Neural cell (in vitro differentiated cells): ENCODE results near the gene SF3B1. TPM values are rescaled to one million over a fixed set of nuclear protein-coding genes. Genes with fewer than 3 reads are reported as not detected.

Source experiments
- H2AFZ ChIP-seq: fragments of 200-600, 300-800 bp; sonication (generic), shearing (Covaris generic); 2 replicates; pipeline ENCODE4 v1.6.0; 2014; ENCODE audit warnings: low read depth, mild to moderate bottlenecking, antibody characterized with exemption, low read length, moderate library complexity
- H3F3A ChIP-seq: fragments of 200-600 bp; shearing (Covaris generic); 2 replicates; pipeline ENCODE4 v1.6.1; 2016; ENCODE audit warnings: mild to moderate bottlenecking, moderate library complexity, mixed read lengths, antibody characterized with exemption, low read length; ENCODE audit not compliant: insufficient read depth, poor library complexity, severe bottlenecking
- H3K27ac ChIP-seq: fragments of 200-600, 300-800 bp; sonication (generic), shearing (Covaris generic); 2 replicates; pipeline ENCODE4 v1.5.1; 2014; ENCODE audit warnings: mild to moderate bottlenecking, low read length, moderate library complexity
- H3K27me3 ChIP-seq: fragments of 300-800, 200-600 bp; sonication (generic), shearing (Covaris generic); 2 replicates; pipeline ENCODE4 v1.6.0; 2014; ENCODE audit warnings: mild to moderate bottlenecking, low read depth, low read length, moderate library complexity; ENCODE audit not compliant: insufficient read depth
- H3K36me3 ChIP-seq: fragments of 300-800, 200-600 bp; sonication (generic), shearing (Covaris generic); 2 replicates; pipeline ENCODE4 v1.5.1; 2014; ENCODE audit warnings: mild to moderate bottlenecking, antibody characterized with exemption, low read length, moderate library complexity; ENCODE audit not compliant: insufficient read depth
- H3K4me2 ChIP-seq: fragments of 300-800, 200-600 bp; sonication (generic), shearing (Covaris generic); 2 replicates; pipeline ENCODE4 v1.6.0; 2014; ENCODE audit warnings: mild to moderate bottlenecking, low read length
- H3K4me3 ChIP-seq: fragments of 300-800, 200-600 bp; sonication (generic), shearing (Covaris generic); 2 replicates; pipeline ENCODE4 v1.5.1; 2014; ENCODE audit warnings: mild to moderate bottlenecking, low read length, moderate library complexity
- H3K79me2 ChIP-seq: fragments of 200-600 bp; shearing (Covaris generic); replicated peaks from 2 replicates; pipeline ENCODE4 v1.6.0; 2014; ENCODE audit warnings: mild to moderate bottlenecking, low read length, moderate library complexity; ENCODE audit not compliant: insufficient read depth
- H3K9ac ChIP-seq: fragments of 300-800, 200-600 bp; sonication (generic), shearing (Covaris generic); 2 replicates; pipeline ENCODE4 v1.6.1; 2016; ENCODE audit warnings: mild to moderate bottlenecking, low read length, mixed read lengths
- H3K9me2 ChIP-seq: fragments of 200-600 bp; shearing (Covaris generic); 2 replicates; pipeline ENCODE4 v1.6.1; 2016; ENCODE audit warnings: mild to moderate bottlenecking, low read length, mixed read lengths; ENCODE audit not compliant: insufficient read depth
- H3K9me3 ChIP-seq: fragments of 200-600, 300-800 bp; sonication (generic), shearing (Covaris generic); 2 replicates; pipeline ENCODE4 v1.6.1; 2016; ENCODE audit warnings: mild to moderate bottlenecking, mixed run types, low read length, moderate library complexity, mixed read lengths
- H4K20me1 ChIP-seq: fragments of 200-600 bp; shearing (Covaris generic); 2 replicates; pipeline ENCODE4 v1.6.1; 2016; ENCODE audit warnings: mild to moderate bottlenecking, mixed run types; ENCODE audit not compliant: insufficient read depth
- CTCF ChIP-seq: fragments of 450-650 bp; IDR thresholded peaks from 2 replicates; pipeline ENCODE4 v1.5.1; 2014; ENCODE audit warnings: antibody characterized with exemption, mild to moderate bottlenecking, moderate library complexity; ENCODE audit not compliant: poor library complexity, severe bottlenecking
- EP300 ChIP-seq: fragments of 450-650 bp; conservative IDR thresholded peaks from 2 replicates; pipeline ENCODE4 v1.6.1; 2014; ENCODE audit warnings: antibody characterized with exemption, mild to moderate bottlenecking, moderate library complexity; ENCODE audit not compliant: poor library complexity, severe bottlenecking
- EZH2 ChIP-seq: fragments of 200-600, 300-800 bp; shearing (Covaris generic), sonication (generic); IDR thresholded peaks from 2 replicates; pipeline ENCODE4 v1.6.1; 2014; ENCODE audit warnings: antibody characterized with exemption, low read length, borderline replicate concordance, mild to moderate bottlenecking; ENCODE audit not compliant: insufficient read depth, poor library complexity, severe bottlenecking
- MXI1 ChIP-seq: fragments of 450-650 bp; conservative IDR thresholded peaks from 2 replicates; pipeline ENCODE4 v1.6.1; 2014; ENCODE audit warnings: antibody characterized with exemption, mild to moderate bottlenecking; ENCODE audit not compliant: poor library complexity, severe bottlenecking
- POLR2AphosphoS5 ChIP-seq: IDR thresholded peaks from 2 replicates; pipeline ENCODE4 v1.6.1; 2012
- RAD21 ChIP-seq: fragments of 450-650 bp; conservative IDR thresholded peaks from 2 replicates; pipeline ENCODE4 v1.6.1; 2014; ENCODE audit warnings: antibody characterized with exemption, mild to moderate bottlenecking, moderate library complexity
- SMC3 ChIP-seq: fragments of 450-650 bp; conservative IDR thresholded peaks from 2 replicates; pipeline ENCODE4 v1.6.1; 2014; ENCODE audit warnings: antibody characterized with exemption, mild to moderate bottlenecking, moderate library complexity; ENCODE audit not compliant: poor library complexity
- TAF1 ChIP-seq: IDR thresholded peaks from 2 replicates; pipeline ENCODE4 v1.6.1; 2012; ENCODE audit warnings: low read depth
- polyA plus RNA-seq: library from polyadenylated mRNA; depleted of rRNA; stranded (reverse); fragments of >200 nt; gene quantifications from 2 replicates; pipeline ENCODE4 v1.2.3, GENCODE V29; 2014
- TF ChIP-seq, protein P1 (sequence below): IDR thresholded peaks from 2 replicates; pipeline ENCODE4 v1.6.1; 2012; ENCODE audit warnings: borderline replicate concordance

Gene SF3B1
- polyA plus RNA-seq, 1 donor from 2014 or later = 1,143 TPM

DNA sequence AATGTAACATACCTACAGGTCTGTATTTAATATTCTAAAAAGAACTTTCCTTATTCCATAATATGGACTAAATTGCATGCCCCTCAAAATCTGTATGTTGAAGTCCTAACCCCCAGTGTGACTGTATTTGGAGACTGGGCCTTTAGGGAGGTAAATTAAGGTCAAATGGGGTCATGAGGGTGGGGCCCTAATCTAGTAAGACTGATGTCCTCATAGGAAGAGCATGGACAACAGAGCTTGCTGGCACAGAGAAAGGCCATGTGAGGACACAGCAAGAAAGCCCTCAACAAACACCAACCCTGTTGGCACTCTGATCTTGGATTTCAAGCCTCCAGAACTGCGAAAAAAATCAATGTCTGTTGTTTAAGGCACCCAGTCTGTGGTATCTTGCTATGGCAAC lies 18.6 kb downstream of the SF3B1 start:
- H3K79me2 ChIP-seq = peaks cover 16% of the 10 kb centered on the region
- no peaks in the 10 kb centered on the region for H4K20me1 ChIP-seq
- H3K4me2 ChIP-seq = no peak overlapping the region
- no peaks in the 10 kb centered on the region for H3K27me3 ChIP-seq
- H3F3A ChIP-seq = no peaks in the 10 kb centered on the region
- no peak overlapping the region for H2AFZ ChIP-seq
- H3K9me2 ChIP-seq = no peaks in the 10 kb centered on the region
- H3K4me3 ChIP-seq = no peak overlapping the region
- no peak overlapping the region for H3K27ac ChIP-seq
- peaks cover 13% of the 10 kb centered on the region for H3K36me3 ChIP-seq
- H3K9me3 ChIP-seq = no peaks in the 10 kb centered on the region
- no peak for TF ChIP-seq EZH2
- no peak for TF ChIP-seq CTCF
- no peak for TF ChIP-seq MXI1
- no peak for TF ChIP-seq TAF1
- no peak for TF ChIP-seq SMC3
- TF ChIP-seq, protein P1, sequence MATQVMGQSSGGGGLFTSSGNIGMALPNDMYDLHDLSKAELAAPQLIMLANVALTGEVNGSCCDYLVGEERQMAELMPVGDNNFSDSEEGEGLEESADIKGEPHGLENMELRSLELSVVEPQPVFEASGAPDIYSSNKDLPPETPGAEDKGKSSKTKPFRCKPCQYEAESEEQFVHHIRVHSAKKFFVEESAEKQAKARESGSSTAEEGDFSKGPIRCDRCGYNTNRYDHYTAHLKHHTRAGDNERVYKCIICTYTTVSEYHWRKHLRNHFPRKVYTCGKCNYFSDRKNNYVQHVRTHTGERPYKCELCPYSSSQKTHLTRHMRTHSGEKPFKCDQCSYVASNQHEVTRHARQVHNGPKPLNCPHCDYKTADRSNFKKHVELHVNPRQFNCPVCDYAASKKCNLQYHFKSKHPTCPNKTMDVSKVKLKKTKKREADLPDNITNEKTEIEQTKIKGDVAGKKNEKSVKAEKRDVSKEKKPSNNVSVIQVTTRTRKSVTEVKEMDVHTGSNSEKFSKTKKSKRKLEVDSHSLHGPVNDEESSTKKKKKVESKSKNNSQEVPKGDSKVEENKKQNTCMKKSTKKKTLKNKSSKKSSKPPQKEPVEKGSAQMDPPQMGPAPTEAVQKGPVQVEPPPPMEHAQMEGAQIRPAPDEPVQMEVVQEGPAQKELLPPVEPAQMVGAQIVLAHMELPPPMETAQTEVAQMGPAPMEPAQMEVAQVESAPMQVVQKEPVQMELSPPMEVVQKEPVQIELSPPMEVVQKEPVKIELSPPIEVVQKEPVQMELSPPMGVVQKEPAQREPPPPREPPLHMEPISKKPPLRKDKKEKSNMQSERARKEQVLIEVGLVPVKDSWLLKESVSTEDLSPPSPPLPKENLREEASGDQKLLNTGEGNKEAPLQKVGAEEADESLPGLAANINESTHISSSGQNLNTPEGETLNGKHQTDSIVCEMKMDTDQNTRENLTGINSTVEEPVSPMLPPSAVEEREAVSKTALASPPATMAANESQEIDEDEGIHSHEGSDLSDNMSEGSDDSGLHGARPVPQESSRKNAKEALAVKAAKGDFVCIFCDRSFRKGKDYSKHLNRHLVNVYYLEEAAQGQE = no peak
- TF ChIP-seq EP300 = no peak
- TF ChIP-seq POLR2AphosphoS5 = no peak
- no peak for TF ChIP-seq RAD21
- H3K9ac ChIP-seq = no peak overlapping the region

DNA sequence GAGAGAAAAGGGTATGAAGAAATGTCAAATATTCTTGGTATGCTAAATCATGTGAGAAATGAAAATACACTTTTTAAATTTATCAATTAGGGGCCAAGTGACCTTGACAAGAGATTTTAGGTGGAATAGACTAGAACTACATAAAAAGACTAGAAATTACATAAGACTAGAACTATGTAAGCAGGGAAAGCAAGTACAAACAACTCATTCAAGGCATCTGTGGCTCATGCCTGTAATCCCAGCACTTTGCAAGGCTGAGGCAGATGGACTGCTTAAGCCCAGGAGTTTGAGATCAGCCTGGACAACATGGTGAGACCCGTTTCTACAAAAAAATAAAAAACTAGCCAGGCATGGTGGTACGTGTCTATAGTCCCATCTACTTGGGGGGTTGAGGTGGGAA lies 20.3 kb downstream of the SF3B1 start:
- no peak for TF ChIP-seq SMC3
- no peak for TF ChIP-seq CTCF
- TF ChIP-seq RAD21 = no peak
- TF ChIP-seq POLR2AphosphoS5 = no peak
- TF ChIP-seq EZH2 = no peak
- no peak for TF ChIP-seq TAF1
- TF ChIP-seq MXI1 = no peak
- TF ChIP-seq EP300 = no peak
- no peak overlapping the region for H2AFZ ChIP-seq
- H3F3A ChIP-seq = no peaks in the 10 kb centered on the region
- no peak overlapping the region for H3K4me2 ChIP-seq
- H3K9me2 ChIP-seq = no peaks in the 10 kb centered on the region
- H4K20me1 ChIP-seq = no peaks in the 10 kb centered on the region
- no peaks in the 10 kb centered on the region for H3K27me3 ChIP-seq
- H3K36me3 ChIP-seq = peaks cover 5% of the 10 kb centered on the region
- H3K9ac ChIP-seq = no peak overlapping the region
- H3K9me3 ChIP-seq = no peaks in the 10 kb centered on the region
- H3K4me3 ChIP-seq = no peak overlapping the region
- peaks cover 8% of the 10 kb centered on the region for H3K79me2 ChIP-seq
- no peak overlapping the region for H3K27ac ChIP-seq
